ENCODE data around the gene PTPRR.

DNA sequence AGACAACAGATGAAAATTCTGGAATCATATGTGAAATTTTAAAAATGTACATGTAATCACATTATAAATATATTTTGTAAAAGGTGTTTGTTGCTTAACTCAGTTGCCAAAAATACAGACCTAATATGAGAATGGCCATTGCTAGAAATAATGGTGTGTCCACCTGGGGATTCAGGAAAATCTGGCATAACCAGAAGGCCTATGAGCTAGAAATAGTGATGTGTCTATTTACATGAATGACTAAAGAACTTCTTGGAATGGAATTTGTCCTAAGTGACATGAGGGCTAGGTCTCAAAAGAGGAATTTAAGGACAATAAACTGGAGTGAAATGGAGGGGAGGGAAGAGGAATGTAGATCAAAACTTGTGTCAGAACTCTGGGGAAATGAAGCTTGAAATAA is 126.4 kb downstream of the PTPRR start:
- TF ChIP-seq CTCF (IDR thresholded peaks at IDR 0.05) = no peak
- no peak for TF ChIP-seq EZH2 (IDR thresholded peaks at IDR 0.05; ENCODE audit: borderline replicate concordance, insufficient read depth, low read depth, low read length, poor library complexity, severe bottlenecking)

All from B cell (primary cell).